GM12878 (cell line): Measurements from ENCODE around the gene LRRC8D.
A peak's percentile ranks its signal among the peaks of the same experiment; 100 is the strongest.

ENCODE experiments used
- EZH2 ChIP-seq: IDR thresholded peaks from 2 replicates; pipeline ENCODE4 v1.6.1; 2012; ENCODE audit warnings: low read depth, mild to moderate bottlenecking, control low read depth, inconsistent platforms, low read length, borderline replicate concordance; ENCODE audit not compliant: control insufficient read depth
- HDAC2 ChIP-seq: fragments of 200-600 bp; sonication (generic); IDR thresholded peaks from 2 replicates; pipeline ENCODE4 v1.6.1; 2017
- JUNB ChIP-seq: IDR thresholded peaks from 2 replicates; pipeline ENCODE4 v1.6.1; 2016; ENCODE audit warnings: antibody characterized with exemption, mild to moderate bottlenecking
- MAX ChIP-seq: IDR thresholded peaks from 2 replicates; pipeline ENCODE4 v1.6.1; 2012; ENCODE audit warnings: low read depth, low read length, improper control_type of control experiment
- NBN ChIP-seq: fragments of 450-650 bp; IDR thresholded peaks from 2 replicates; pipeline ENCODE4 v1.6.1; 2016
- SP1 ChIP-seq: IDR thresholded peaks from one replicate; pipeline ENCODE4 v1.6.1; 2011; ENCODE audit warnings: low read depth, low read length
- TF ChIP-seq, protein P1 (sequence below), 3 experiments: IDR thresholded peaks in 2 of 3; conservative IDR thresholded peaks in 1 of 3; 2 replicates each; pipeline ENCODE4 v1.5.1; 2011; ENCODE audit warnings: low read depth in 3 of 3, low read length in 3 of 3, mild to moderate bottlenecking in 3 of 3, control low read depth in 2 of 3, moderate library complexity in 2 of 3, inconsistent platforms in 1 of 3, mixed read lengths in 1 of 3; ENCODE audit not compliant: control insufficient read depth in 2 of 3, insufficient read depth in 1 of 3; ENCODE audit errors: extremely low read depth in 1 of 3

GRCh38 chr1:89820422-89821321 is at the start of gene LRRC8D:
- TF ChIP-seq, protein P1, sequence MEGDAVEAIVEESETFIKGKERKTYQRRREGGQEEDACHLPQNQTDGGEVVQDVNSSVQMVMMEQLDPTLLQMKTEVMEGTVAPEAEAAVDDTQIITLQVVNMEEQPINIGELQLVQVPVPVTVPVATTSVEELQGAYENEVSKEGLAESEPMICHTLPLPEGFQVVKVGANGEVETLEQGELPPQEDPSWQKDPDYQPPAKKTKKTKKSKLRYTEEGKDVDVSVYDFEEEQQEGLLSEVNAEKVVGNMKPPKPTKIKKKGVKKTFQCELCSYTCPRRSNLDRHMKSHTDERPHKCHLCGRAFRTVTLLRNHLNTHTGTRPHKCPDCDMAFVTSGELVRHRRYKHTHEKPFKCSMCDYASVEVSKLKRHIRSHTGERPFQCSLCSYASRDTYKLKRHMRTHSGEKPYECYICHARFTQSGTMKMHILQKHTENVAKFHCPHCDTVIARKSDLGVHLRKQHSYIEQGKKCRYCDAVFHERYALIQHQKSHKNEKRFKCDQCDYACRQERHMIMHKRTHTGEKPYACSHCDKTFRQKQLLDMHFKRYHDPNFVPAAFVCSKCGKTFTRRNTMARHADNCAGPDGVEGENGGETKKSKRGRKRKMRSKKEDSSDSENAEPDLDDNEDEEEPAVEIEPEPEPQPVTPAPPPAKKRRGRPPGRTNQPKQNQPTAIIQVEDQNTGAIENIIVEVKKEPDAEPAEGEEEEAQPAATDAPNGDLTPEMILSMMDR (IDR thresholded peaks at IDR 0.05 in 2 of 3, conservative IDR thresholded peaks at IDR 0.05 in 1 of 3; ENCODE audit: control insufficient read depth in 2 of 3, extremely low read depth in 1 of 3, insufficient read depth in 1 of 3, low read depth in 3 of 3, low read length in 3 of 3), result no peak
- TF ChIP-seq JUNB (no peak), EZH2 (no peak), SP1 (peak; percentile 25), HDAC2 (no peak), MAX (peak; percentile 83; the same call in 1 of the 2 replicates), NBN (no peak)
